CD4-positive, CD25-positive, alpha-beta regulatory T cell (primary cell): ENCODE measurements around the gene DRAXIN. TPM values are rescaled to one million over a fixed set of nuclear protein-coding genes. Genes with fewer than 3 reads are reported as not detected.

Experiments used
- ATAC-seq, 2 donors: fragments of 150-1000 bp; cut with Tn5 transposase; one replicate each; pipeline ENCODE4 v1.10.0; 2021; ENCODE audit warnings: low read depth in 2 of 2, moderate number of reproducible peaks in 2 of 2, moderate library complexity in 1 of 2
- DNase-seq, 3 donors: peaks; one replicate each; pipeline versions ENCODE4 v3.0.0 to v3.0.0-alpha.2; 2012 to 2022; ENCODE audit warnings: mixed read lengths in 1 of 3
- H3K27ac ChIP-seq: one replicate; pipeline ENCODE4 v1.7.0; 2013; ENCODE audit warnings: mild to moderate bottlenecking, low read length; ENCODE audit not compliant: insufficient read depth, poor library complexity, severe bottlenecking
- H3K27me3 ChIP-seq: one replicate; pipeline ENCODE4 v1.7.0; 2013; ENCODE audit warnings: low read length; ENCODE audit not compliant: control insufficient read depth, insufficient read depth
- H3K36me3 ChIP-seq: one replicate; pipeline ENCODE4 v1.7.0; 2013; ENCODE audit warnings: mild to moderate bottlenecking, low read length, moderate library complexity; ENCODE audit not compliant: control insufficient read depth, insufficient read depth
- H3K4me1 ChIP-seq: 2 replicates; pipeline ENCODE4 v1.7.0; 2013; ENCODE audit warnings: mild to moderate bottlenecking, low read length; ENCODE audit not compliant: insufficient read depth, control insufficient read depth, poor library complexity, severe bottlenecking
- H3K4me3 ChIP-seq: one replicate; pipeline ENCODE4 v1.7.0; 2013; ENCODE audit warnings: low read depth, mild to moderate bottlenecking, low read length, moderate library complexity
- H3K9me3 ChIP-seq, 2 experiments: 1 replicate in 1 of 2; 2 replicates in 1 of 2; pipeline ENCODE4 v1.7.0; 2013; ENCODE audit warnings: low read length in 2 of 2, mild to moderate bottlenecking in 1 of 2, moderate library complexity in 1 of 2; ENCODE audit not compliant: control insufficient read depth in 2 of 2
- H3K27ac Mint-ChIP-seq, 3 donors: one replicate each; pipeline ENCODE4 v1.8.0; 2020 to 2022; ENCODE audit warnings: mild to moderate bottlenecking in 3 of 3, mixed read lengths in 3 of 3, moderate library complexity in 2 of 3
- H3K27me3 Mint-ChIP-seq: one replicate; pipeline ENCODE4 v1.8.0; 2022; ENCODE audit warnings: mild to moderate bottlenecking, mixed read lengths
- H3K36me3 Mint-ChIP-seq: one replicate; pipeline ENCODE4 v1.8.0; 2020; ENCODE audit warnings: mixed read lengths
- H3K4me1 Mint-ChIP-seq, 4 donors: one replicate each; pipeline ENCODE4 v1.8.0; 2020 to 2022; ENCODE audit warnings: mixed read lengths in 4 of 4, mild to moderate bottlenecking in 1 of 4
- H3K4me3 Mint-ChIP-seq, 4 donors: one replicate each; pipeline ENCODE4 v1.8.0; 2020 to 2022; ENCODE audit warnings: mild to moderate bottlenecking in 4 of 4, mixed read lengths in 4 of 4, moderate library complexity in 3 of 4
- H3K9me3 Mint-ChIP-seq, 7 donors: one replicate each; pipeline ENCODE4 v1.8.0; 2020 to 2022; ENCODE audit warnings: mixed read lengths in 7 of 7, mild to moderate bottlenecking in 3 of 7, moderate library complexity in 2 of 7
- polyA plus RNA-seq, 4 donors: library from polyadenylated mRNA; unstranded; fragments of 300-500 nt; fragmentation: Illumina TruSeq; gene quantifications; one replicate each; pipeline ENCODE4 v1.2.3, GENCODE V29; 2021
- total RNA-seq: library from RNA; stranded (reverse); gene quantifications from one replicate; pipeline ENCODE4 v1.2.3, GENCODE V29; 2022

Gene DRAXIN
- total and polyA plus RNA-seq, 5 donors from 2014 or later: 0.06 to 0.11 TPM; not detected in 3

DNA sequence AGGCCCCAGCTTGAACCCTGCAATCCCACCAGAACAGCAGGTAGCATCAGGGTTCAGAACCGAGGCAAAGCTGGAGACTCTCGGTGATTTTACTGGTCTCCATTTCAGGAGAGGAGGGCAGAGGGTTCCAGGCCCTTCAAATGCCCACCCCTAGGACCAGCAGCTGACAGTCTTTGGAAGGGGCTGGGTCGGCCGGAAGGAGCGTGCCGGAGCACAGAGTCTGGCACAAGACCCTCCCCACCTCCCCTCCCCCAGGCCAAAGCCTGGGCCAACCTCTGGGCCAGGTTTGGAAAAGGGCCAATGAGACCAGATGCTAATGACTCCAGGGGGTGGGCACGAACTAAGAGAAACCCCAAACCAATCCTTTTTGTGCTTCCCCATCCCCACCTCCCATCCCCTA, 44.2 kb upstream of the DRAXIN start:
- Mint-ChIP-seq H3K36me3 (no peaks in the 10 kb centered on the region), H3K27me3 (peaks cover 16% of the 10 kb centered on the region), H3K4me1 (peaks cover 0 to 34% (median 14%) of the 10 kb centered on the region in 4 donors), H3K9me3 (no peaks in the 10 kb centered on the region), H3K27ac (no peak overlapping the region), H3K4me3 (no peak overlapping the region)
- Histone ChIP-seq H3K9me3 (no peaks in the 10 kb centered on the region), H3K27ac (no peak overlapping the region), H3K36me3 (no peaks in the 10 kb centered on the region), H3K4me1 (peaks cover 20% of the 10 kb centered on the region), H3K4me3 (no peak overlapping the region), H3K27me3 (no peaks in the 10 kb centered on the region)
- ATAC-seq (no peak), DNase-seq (no peak)

DNA sequence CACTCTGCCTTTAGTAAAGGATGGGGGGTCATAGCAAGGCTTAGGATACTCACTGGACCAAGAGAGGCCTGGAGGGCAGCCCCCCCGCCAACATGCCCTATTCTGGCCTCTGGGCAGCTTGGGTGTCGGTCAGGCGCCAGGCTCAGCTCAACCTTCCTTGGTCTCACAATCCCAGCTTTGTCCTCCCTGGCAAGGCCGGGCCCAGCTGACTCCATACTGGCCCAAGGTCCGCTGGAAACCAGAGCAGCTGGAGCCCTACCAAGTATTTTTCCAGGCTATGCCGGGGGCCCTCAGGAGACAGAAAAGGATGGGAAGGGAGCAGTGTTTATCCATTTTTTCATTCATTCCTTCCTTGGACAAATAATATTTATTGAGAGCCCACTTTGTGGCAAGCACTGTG, 43.5 kb upstream of the DRAXIN start:
- H3K9me3 ChIP-seq: no peaks in the 10 kb centered on the region
- Mint-ChIP-seq H3K4me1 (peaks cover 0 to 40% (median 17%) of the 10 kb centered on the region in 4 donors), H3K36me3 (no peaks in the 10 kb centered on the region), H3K27me3 (peaks cover 12% of the 10 kb centered on the region), H3K27ac (no peak overlapping the region), H3K9me3 (no peaks in the 10 kb centered on the region), H3K4me3 (no peak overlapping the region)
- no peaks in the 10 kb centered on the region for H3K36me3 ChIP-seq
- ATAC-seq (no peak), DNase-seq (no peak)
- no peak overlapping the region for H3K4me3 ChIP-seq
- no peak overlapping the region for H3K27ac ChIP-seq
- H3K4me1 ChIP-seq: peaks cover 20% of the 10 kb centered on the region
- no peaks in the 10 kb centered on the region for H3K27me3 ChIP-seq

DNA sequence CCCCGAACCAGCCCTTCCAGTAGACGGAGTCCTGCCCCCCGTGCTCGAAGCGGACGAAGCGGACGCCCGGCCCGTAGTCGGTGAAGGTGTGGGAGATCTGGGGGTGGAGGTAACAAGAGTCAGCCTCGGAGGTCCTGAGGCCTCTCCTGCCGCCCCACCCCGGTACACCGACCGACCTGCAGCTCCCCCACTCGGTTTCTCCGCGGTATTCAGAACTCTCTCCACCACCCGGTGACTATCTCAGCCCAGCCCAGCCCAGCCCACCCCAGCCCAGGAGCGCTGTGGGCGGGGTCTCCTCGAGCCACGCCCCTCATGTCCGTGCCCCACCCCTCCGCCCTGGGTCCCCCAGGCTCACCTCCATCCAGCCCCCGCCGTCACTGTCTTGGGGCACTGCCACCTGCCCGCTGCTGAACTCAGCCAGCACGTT, 42.8 kb upstream of the DRAXIN start:
- H3K27ac Mint-ChIP-seq: no peak overlapping the region
- no peaks in the 10 kb centered on the region for H3K9me3 ChIP-seq
- ATAC-seq: peak in 1 of 2 donors; percentile 25
- H3K4me3 Mint-ChIP-seq: peak overlapping the region in 1 of 4 donors; percentile 60
- peaks cover 21% of the 10 kb centered on the region for H3K4me1 ChIP-seq
- H3K36me3 Mint-ChIP-seq: no peaks in the 10 kb centered on the region
- H3K36me3 ChIP-seq: no peaks in the 10 kb centered on the region
- peak in 2 of 3 donors; percentile 24 to 47 for DNase-seq
- H3K27me3 Mint-ChIP-seq: peaks cover 9% of the 10 kb centered on the region
- H3K4me1 Mint-ChIP-seq: peaks cover 0 to 41% (median 17%) of the 10 kb centered on the region in 4 donors
- no peaks in the 10 kb centered on the region for H3K9me3 Mint-ChIP-seq
- H3K27ac ChIP-seq: no peak overlapping the region
- no peaks in the 10 kb centered on the region for H3K27me3 ChIP-seq
- no peak overlapping the region for H3K4me3 ChIP-seq

DNA sequence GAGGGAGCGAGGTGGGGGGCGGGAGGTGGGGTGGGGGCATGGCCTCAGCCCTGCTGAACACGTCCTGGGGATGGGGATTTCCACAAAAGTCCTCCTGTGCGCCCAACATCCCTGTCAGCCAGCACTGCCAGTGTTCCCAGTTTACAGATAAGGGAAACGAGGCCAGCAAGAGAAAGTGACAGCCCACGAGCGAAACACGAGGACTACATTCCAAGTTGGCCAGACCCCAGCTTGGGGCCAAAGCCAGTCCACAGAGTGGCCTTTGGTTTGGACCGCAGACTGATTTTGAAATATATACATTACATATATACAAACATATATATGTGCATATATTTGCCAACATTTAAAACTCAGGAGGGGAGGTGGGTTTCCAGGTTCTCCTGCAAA, 42.3 kb upstream of the DRAXIN start:
- no peaks in the 10 kb centered on the region for H3K36me3 Mint-ChIP-seq
- no peaks in the 10 kb centered on the region for H3K36me3 ChIP-seq
- peaks cover 25% of the 10 kb centered on the region for H3K4me1 ChIP-seq
- peaks cover 9% of the 10 kb centered on the region for H3K27me3 Mint-ChIP-seq
- DNase-seq: no peak
- peak overlapping the region in 2 of 4 donors; percentile 65 to 72 for H3K4me3 Mint-ChIP-seq
- no peaks in the 10 kb centered on the region for H3K9me3 ChIP-seq
- peaks cover 0 to 41% (median 17%) of the 10 kb centered on the region in 4 donors for H3K4me1 Mint-ChIP-seq
- no peak for ATAC-seq
- no peaks in the 10 kb centered on the region for H3K9me3 Mint-ChIP-seq
- H3K4me3 ChIP-seq: no peak overlapping the region
- no peaks in the 10 kb centered on the region for H3K27me3 ChIP-seq
- H3K27ac Mint-ChIP-seq: peak overlapping the region in 1 of 3 donors; percentile 78
- no peak overlapping the region for H3K27ac ChIP-seq

DNA sequence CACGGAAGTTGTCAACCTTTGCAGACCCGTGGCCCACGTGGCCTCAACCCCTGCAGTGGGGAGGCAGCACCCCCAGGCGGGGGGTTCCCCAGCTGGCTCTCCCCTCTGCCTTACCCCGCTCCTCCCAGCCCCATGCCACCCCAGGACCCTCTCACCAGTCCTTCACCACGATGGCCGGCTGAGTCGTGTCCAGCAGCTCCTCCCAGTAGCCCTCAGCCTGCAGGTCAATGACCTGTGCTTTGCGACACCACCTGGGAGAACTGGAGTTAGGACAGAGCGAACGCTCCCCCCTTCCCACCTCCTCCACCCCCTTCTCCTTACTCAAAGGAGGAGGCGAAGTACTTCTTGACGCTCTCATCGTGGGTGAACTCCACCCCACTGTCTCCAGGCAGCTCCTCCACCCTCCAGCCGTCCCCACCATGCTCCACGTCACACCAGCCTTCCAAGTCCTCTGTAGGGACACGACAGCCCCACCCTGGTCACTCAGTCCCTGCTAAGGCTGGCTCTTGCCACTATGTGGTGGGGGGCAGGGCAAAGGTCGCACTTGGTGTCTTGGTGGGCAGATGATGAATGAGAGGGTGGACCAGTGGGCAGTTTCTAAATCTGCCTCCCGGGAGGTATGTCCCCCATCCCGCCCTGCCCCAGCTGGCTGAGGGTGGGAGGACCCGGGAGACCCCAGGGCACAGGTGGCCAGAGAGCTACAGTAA, 41.7 kb upstream of the DRAXIN start:
- ATAC-seq: no peak
- Histone ChIP-seq H3K4me1 (peaks cover 25% of the 10 kb centered on the region), H3K27ac (no peak overlapping the region), H3K9me3 (no peaks in the 10 kb centered on the region), H3K4me3 (no peak overlapping the region), H3K27me3 (no peaks in the 10 kb centered on the region), H3K36me3 (no peaks in the 10 kb centered on the region)
- Mint-ChIP-seq H3K36me3 (no peaks in the 10 kb centered on the region), H3K4me3 (peak overlapping the region in 3 of 4 donors; percentile 72 to 83 (median 73)), H3K27ac (peak overlapping the region in 2 of 3 donors; percentile 38 to 78), H3K27me3 (peaks cover 9% of the 10 kb centered on the region), H3K4me1 (peaks cover 0 to 41% (median 17%) of the 10 kb centered on the region in 4 donors), H3K9me3 (no peaks in the 10 kb centered on the region)
- no peak for DNase-seq

DNA sequence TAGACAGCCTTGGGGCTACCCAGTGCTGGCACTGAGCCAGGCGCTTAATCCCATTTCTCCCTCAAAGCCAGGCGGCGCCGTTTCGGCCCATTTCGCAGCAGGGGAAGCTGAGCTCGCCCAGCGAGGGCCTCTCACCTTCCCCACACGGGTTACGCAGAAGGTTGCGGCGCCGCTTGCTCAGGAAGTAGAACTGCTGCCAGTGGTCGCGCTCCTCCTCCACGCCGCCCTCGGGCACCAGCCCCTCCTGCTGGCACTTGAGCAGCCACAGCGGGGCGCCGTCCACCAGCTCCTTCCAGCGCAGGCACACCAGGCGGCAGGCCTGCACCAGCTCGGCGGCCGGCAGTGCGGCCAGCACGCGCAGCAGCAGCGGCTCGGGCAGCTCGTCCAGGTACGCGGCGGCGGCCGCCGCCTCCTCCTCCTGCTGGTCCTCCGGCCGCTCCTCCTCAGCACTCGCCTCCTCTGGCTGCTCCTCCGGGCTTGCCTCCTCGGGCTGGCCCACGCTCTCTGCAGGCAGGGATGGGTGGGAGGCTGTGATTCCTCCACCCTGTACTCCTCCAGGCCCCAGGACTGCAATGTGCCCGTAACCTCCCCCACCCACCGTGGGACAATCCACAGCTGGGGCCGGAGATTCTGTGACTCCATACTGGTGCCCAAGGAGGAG, 41.0 kb upstream of the DRAXIN start:
- peak; percentile 61 to 86 (median 76) for DNase-seq
- no peaks in the 10 kb centered on the region for H3K9me3 ChIP-seq
- no peaks in the 10 kb centered on the region for H3K36me3 ChIP-seq
- H3K27ac ChIP-seq: no peak overlapping the region
- Mint-ChIP-seq H3K27ac (peak overlapping the region in 2 of 3 donors; percentile 67 to 78), H3K4me3 (peak overlapping the region; percentile 73 to 89 (median 80)), H3K4me1 (peaks cover 0 to 44% (median 19%) of the 10 kb centered on the region in 4 donors), H3K27me3 (peaks cover 9% of the 10 kb centered on the region), H3K9me3 (no peaks in the 10 kb centered on the region), H3K36me3 (no peaks in the 10 kb centered on the region)
- ATAC-seq: peak; percentile 62 to 69
- H3K4me3 ChIP-seq: no peak overlapping the region
- H3K4me1 ChIP-seq: peaks cover 30% of the 10 kb centered on the region
- no peaks in the 10 kb centered on the region for H3K27me3 ChIP-seq

DNA sequence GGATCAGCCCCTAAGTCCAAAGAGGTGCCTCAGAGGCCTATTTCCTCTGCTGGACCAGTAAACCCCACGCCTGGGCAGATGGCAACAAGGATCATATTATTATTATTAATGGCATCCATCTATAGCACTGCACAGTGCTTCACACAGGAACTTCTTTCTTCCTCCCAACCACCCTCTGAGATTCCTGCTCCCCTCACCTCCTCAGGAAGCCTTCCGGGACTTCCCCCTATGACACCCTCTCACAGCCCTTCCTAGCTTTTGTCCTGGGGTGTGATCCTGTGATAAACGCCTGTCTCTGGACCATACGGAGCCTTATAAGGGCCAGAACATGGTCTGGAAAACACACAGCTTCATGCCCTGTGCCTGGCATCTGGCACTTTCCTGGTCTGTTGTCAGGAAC, 40.5 kb upstream of the DRAXIN start:
- H3K36me3 ChIP-seq: no peaks in the 10 kb centered on the region
- no peaks in the 10 kb centered on the region for H3K27me3 ChIP-seq
- H3K9me3 ChIP-seq: no peaks in the 10 kb centered on the region
- Mint-ChIP-seq H3K4me1 (peaks cover 0 to 49% (median 23%) of the 10 kb centered on the region in 4 donors), H3K4me3 (peak overlapping the region; percentile 73 to 89 (median 80)), H3K27ac (peak overlapping the region in 2 of 3 donors; percentile 67 to 78), H3K36me3 (no peaks in the 10 kb centered on the region), H3K27me3 (peaks cover 9% of the 10 kb centered on the region), H3K9me3 (no peaks in the 10 kb centered on the region)
- DNase-seq: no peak
- no peak for ATAC-seq
- no peak overlapping the region for H3K4me3 ChIP-seq
- no peak overlapping the region for H3K27ac ChIP-seq
- H3K4me1 ChIP-seq: peaks cover 36% of the 10 kb centered on the region
